GM12878 (cell line): Measurements from ENCODE around the gene EXD3.

Experiments used
- CEBPB ChIP-seq, 2 experiments: fragments of 150-350 bp in 1 of 2; IDR thresholded peaks; 2 replicates each; pipeline ENCODE4 v1.6.1; 2012 to 2014; ENCODE audit warnings: low read depth in 2 of 2, low read length in 2 of 2, borderline replicate concordance in 1 of 2, inconsistent platforms in 1 of 2
- CTCF ChIP-seq, 3 experiments: IDR thresholded peaks in 2 of 3; conservative IDR thresholded peaks in 1 of 3; 2 replicates each; pipeline ENCODE4 v1.5.1; 2011; ENCODE audit warnings: low read depth in 3 of 3, low read length in 3 of 3, mild to moderate bottlenecking in 3 of 3, control low read depth in 2 of 3, moderate library complexity in 2 of 3, inconsistent platforms in 1 of 3, mixed read lengths in 1 of 3; ENCODE audit not compliant: control insufficient read depth in 2 of 3, insufficient read depth in 1 of 3; ENCODE audit errors: extremely low read depth in 1 of 3
- EZH2 ChIP-seq: IDR thresholded peaks from 2 replicates; pipeline ENCODE4 v1.6.1; 2012; ENCODE audit warnings: low read depth, mild to moderate bottlenecking, control low read depth, inconsistent platforms, low read length, borderline replicate concordance; ENCODE audit not compliant: control insufficient read depth
- HCFC1 ChIP-seq: fragments of 150-350 bp; IDR thresholded peaks from 2 replicates; pipeline ENCODE4 v1.6.1; 2014; ENCODE audit warnings: low read length
- NFIC ChIP-seq: IDR thresholded peaks from 2 replicates; pipeline ENCODE4 v1.6.1; 2012; ENCODE audit warnings: low read depth, mild to moderate bottlenecking, inconsistent platforms, low read length, moderate library complexity
- POLR2A ChIP-seq: IDR thresholded peaks from 2 replicates; pipeline ENCODE4 v1.6.1; 2011; ENCODE audit warnings: low read depth, mild to moderate bottlenecking, low read length
- POLR2AphosphoS2 ChIP-seq: IDR thresholded peaks from 2 replicates; pipeline ENCODE4 v1.6.1; 2011; ENCODE audit warnings: low read depth, mild to moderate bottlenecking, low read length, improper control_type of control experiment, moderate library complexity
- POLR2AphosphoS5 ChIP-seq: IDR thresholded peaks from 2 replicates; pipeline ENCODE4 v1.6.1; 2011; ENCODE audit warnings: mild to moderate bottlenecking, low read length, inconsistent platforms
- TAF1 ChIP-seq: IDR thresholded peaks from 2 replicates; pipeline ENCODE4 v1.6.1; 2011; ENCODE audit warnings: mild to moderate bottlenecking, low read depth, low read length, borderline replicate concordance
- ZNF687 ChIP-seq: fragments of 450-650 bp; IDR thresholded peaks from 2 replicates; pipeline ENCODE4 v1.6.1; 2017; ENCODE audit warnings: mild to moderate bottlenecking, moderate library complexity
- ZSCAN29 ChIP-seq: fragments of 450-650 bp; IDR thresholded peaks from 2 replicates; pipeline ENCODE4 v1.6.1; 2017; ENCODE audit warnings: mild to moderate bottlenecking, moderate library complexity

DNA sequence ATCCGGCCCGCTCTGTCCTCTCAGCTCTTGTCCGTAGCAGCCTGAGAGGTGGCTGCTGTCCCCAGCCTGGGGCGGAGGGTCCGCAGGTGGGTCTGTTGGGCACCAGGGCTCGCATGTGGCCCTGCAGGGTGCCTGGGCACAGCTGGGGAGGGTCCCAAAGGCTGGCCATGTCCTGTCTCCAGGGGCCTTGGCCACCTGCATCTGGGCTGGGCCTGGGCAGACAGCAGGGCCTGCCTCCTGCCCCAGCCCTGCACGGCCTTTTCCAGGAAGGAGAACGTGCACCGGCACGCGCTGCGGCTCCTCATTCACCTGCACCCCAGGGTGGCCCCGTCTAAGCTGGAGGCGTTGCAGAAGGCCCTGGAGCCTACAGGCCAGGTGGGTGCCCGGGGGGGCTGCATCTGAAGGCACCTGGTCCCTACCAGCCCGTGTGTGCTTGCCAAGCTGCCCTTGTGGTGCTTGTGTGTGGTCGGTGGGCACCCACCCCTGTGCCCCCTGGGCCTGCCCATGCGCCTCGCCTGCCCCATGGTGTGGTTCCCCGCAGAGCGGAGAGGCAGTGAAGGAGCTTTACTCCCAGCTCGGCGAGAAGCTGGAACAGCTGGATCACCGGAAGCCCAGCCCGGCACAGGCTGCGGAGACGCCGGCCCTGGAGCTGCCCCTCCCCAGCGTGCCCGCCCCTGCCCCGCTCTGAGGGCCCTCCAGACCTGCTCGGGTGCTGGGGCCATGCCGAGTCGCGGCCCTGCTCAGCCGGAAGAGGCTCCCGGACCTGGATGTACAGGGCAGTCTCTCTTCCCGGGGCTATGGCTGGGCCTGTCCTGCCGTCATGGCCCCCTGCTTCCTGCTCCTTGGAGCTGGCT lies 150.5 kb downstream of the EXD3 start:
- TF ChIP-seq ZSCAN29 (no peak), CTCF (IDR thresholded peaks at IDR 0.05 in 2 of 3, conservative IDR thresholded peaks at IDR 0.05 in 1 of 3; ENCODE audit: control insufficient read depth in 2 of 3, extremely low read depth in 1 of 3, insufficient read depth in 1 of 3, low read depth in 3 of 3, low read length in 3 of 3) (no peak), EZH2 (no peak), POLR2A (no peak; the same call in 1 of the 2 replicates), CEBPB (IDR thresholded peaks at IDR 0.05; ENCODE audit: borderline replicate concordance in 1 of 2, low read depth in 2 of 2, low read length in 2 of 2) (no peak), NFIC (no peak), POLR2AphosphoS2 (no peak), ZNF687 (no peak), TAF1 (no peak), HCFC1 (no peak), POLR2AphosphoS5 (no peak)
